ENCODE results near the gene SLIT1.

DNA sequence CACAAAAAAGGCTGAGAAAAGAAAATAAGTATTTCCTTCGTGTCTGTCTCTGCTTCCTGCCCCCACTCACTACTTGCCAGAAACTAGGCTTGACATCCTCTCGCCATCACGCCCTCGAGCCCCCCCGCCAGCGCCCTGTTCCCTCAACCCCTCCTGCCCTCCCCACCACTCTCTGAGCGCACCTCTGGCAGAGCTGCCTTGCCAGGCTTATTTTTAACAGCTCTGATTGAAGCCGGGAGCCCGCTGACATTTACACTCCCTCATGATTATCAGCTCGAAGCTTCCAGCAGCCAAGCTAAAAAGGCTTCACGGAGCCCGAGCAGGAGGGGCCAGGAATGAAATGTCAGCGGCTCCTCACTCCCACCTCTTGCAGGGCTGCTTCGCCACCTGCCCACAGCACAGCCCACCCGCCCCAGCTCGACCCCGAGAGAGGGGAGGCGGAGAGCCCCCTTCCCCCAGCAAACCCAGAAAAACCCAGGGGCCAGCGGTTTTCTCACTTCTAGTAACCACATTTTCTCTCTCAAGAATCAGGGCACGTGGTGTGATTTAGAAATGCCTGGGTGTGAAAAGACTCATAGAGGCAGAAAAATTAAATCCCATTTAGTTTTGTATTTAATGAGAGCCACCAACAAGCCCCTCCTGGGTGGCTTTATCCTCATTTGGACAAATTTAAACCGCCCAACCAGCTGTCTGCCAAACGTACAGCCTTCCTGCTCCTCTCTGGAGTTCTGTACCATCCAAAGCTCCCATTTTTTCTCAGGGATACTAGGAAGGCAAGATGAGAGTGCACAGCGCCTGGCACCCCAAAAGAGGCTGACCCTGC, 89.3 kb downstream of the SLIT1 start:
- TF ChIP-seq CTCF (conservative IDR thresholded peaks at IDR 0.05) (no peak), ZFX (IDR thresholded peaks at IDR 0.05) (no peak)

Measured in C4-2B (cell line).